Anterior cingulate cortex (tissue), 58 donors: ENCODE data around the gene OR5M3.

Experiments
- DNase-seq, 58 donors: peaks; one replicate each; lab custom pipeline; 2025; lab: John Stamatoyannopoulos, UW

The OR5M3 gene

DNA sequence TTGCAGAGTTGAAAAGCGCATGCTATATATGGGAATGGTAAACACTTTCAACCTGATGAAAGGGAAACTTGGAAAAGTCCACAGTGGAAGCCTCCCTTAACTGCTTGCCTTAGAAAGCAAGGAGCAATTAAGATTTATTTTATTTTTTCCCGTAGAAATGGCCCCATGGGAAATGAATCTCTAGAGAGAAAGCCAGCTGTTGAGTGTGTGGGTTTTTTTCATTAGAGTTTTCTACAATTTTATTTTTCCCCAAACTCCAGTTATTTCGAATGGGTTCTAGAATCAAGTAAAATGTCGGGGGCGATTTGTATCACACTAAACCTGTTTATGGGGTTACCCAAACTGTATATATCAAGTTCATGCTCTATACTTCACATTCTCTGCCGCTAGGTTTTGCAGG, at the start of gene OR5M3:
Gene OR5M3, minus strand, starts transcription at position 101 of the 400 bp plus-strand sequence. CDS start 2,855 bp downstream, outside the sequence.
- no peak for DNase-seq

- DNase-seq, result no peak
Observed at GRCh38 chr11:56522008-56522407, 48.9 kb upstream of the OR5M3 start.

DNA sequence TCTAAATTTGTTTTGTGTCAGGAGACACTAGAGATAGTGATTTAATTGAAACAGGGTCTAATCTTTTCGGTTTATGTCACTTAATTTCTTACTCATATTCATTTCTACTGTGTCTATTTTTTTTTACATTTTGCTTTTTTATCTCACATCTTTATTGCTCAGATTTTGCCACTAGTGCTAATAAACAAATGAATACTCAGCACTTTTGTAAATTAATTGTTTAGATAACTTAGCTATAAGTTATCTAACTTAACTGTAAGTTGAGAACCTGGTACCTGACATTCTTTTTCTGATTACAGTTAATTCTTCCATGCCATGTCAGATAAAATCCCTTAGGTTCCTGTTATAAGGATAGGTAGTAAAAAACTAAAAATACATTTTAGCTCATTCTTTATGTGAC, 40.1 kb upstream of the OR5M3 start:
- no peak for DNase-seq

- DNase-seq, result no peak
Observed at GRCh38 chr11:56509439-56509838, 36.3 kb upstream of the OR5M3 start.

DNA sequence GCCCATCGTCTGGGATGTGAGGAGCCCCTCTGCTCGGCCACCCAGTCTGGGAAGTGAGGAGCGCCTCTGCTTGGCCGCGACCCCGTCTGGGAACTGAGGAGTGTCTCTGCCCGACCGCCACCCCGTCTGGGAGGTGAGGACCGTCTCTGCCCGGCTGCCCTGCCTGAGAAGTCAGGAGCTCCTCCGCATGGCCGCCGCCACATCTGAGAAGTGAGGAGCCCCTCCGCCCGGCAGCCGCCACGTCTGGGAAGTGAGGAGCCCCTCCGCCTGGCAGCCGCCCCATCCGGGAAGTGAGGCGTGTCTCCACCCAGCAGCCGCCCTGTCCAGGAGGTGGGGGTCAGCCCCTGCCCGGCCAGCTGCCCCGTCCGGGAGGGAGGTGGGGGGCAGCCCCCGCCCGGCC, 23.9 kb upstream of the OR5M3 start:
- no peak for DNase-seq

DNA sequence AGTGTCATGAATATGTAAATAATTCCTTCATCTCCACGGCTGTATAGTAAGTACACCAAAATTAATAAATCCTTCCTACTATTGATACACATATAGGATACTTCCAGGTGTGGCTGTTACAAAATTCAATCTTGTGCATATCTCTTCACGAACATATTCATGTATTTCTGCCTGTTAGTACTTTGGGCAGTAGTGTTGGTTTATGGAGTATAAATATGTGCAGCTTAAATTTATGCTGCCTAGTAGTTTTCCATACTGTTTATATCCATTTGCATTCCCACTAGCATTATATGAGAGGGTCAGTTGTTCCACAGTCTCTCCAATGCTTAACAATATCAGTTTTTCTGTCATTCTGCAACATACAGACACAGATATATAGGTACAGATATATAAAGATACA, 22.0 kb upstream of the OR5M3 start:
- DNase-seq, result no peak

DNA sequence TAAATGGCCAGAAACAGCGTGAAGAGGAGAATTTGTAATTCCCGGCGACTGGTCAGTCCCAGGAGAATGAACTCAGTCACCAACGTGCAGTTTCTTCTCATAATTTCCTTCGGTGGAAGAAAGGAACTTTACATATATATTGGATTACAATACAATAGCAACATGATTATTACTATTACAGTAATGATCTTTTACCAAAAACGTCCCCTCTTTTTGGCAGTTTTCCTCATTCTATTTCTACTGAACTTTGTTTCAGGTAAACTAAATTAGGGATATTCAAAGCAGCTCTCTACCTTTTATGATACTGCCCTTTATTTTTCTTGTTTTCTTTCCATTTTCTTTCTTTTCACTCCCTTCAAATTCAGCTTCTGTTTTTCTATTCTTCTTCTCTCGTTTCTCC, 18.1 kb upstream of the OR5M3 start, which contains the start of gene OR5M8:
Gene OR5M8, minus strand, starts transcription at position 101 of the 400 bp plus-strand sequence. Its CDS starts 0 bp downstream, at position 101.
- DNase-seq, result no peak

DNA sequence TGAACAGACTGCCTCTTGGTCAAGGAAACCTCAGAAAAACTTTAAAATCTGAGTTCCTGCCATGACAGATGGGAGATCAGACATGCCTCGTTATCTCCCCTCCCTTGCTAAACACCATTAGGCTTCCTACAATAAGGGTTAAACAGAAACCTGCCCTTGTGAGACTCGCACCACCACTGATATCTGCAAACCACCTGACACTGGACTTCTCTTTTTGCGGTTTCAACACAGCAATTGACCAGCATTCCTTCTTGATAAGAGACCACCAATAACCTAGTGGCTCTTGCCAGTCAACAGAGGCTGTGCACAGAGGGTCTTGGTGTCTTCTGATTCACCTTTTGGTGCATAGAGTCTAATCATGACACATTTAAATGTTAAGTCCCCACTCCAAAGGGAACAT, 13.6 kb upstream of the OR5M3 start:
- no peak for DNase-seq

GRCh38 chr11:56474729-56475235, 1.6 kb upstream of the OR5M3 start:
- no peak for DNase-seq

DNA sequence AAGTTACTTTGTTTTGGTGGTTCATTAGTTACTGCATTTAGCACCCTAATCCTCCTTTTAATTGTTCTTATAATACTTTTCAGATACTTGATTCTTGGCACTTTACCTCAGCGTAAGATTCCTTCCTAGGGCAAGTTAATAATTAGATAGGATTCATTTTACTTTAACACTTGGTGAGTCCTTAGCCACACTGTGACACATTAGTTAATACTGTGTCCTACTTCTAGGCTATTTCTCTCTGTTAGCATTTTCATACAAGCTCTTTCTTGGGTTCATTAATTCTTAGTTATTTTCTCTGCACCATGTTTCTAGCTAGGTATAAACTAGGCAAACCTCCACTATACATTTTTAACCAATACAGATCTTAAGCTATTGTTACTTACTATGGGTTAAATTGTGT, 16.1 kb downstream of the OR5M3 start:
- no peak for DNase-seq

GRCh38 chr11:56453521-56453920, 19.6 kb downstream of the OR5M3 start:
- DNase-seq, result no peak
